ENCODE data around the gene C1QL2.

Gene C1QL2

DNA sequence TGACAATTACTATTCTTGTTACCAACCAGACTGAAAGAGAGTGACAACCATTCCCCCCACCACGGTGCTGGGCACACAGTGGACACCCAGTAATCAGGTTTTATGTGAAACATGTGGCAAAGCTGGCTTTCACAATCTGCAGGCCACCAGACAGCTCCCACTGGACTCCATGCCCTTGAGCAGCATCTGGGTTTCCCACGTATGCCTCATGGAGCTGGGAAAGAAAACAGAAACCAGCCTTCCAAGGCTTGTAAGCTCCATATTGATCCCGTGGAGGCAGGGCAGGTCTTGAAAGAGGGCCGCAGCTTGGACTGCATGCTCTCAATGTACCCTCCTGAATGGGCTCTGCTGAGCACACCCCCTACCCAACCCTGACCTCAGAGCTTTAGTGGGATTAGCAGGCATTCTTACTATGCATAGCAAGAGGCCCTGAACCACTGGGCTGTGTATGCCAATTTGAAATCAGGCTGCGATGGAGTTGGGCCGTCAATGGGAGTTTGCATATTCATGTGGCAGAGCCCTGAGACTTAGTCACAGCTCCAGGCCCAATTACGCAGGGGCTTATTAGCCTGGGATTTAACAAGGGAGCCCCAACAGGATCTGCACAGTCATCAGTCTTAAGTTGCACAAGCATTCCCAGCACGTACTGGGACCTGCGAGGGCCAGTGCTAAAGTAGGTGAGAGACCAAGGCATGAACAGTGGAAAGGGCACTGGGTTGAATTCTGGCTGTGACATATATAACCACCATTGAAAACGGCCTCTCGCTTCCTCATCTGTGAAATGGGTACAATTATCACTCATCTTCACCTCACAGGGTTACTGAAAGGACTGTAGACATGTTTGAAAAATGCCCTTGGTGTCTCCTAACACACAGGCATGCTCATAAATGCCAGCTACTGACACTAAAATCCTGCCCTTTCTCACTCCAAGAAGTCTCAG is 10.5 kb downstream of the C1QL2 start:
- DNase-seq (ENCODE audit: low read depth in 2 of 2), result no peak
- TF ChIP-seq, protein P1, sequence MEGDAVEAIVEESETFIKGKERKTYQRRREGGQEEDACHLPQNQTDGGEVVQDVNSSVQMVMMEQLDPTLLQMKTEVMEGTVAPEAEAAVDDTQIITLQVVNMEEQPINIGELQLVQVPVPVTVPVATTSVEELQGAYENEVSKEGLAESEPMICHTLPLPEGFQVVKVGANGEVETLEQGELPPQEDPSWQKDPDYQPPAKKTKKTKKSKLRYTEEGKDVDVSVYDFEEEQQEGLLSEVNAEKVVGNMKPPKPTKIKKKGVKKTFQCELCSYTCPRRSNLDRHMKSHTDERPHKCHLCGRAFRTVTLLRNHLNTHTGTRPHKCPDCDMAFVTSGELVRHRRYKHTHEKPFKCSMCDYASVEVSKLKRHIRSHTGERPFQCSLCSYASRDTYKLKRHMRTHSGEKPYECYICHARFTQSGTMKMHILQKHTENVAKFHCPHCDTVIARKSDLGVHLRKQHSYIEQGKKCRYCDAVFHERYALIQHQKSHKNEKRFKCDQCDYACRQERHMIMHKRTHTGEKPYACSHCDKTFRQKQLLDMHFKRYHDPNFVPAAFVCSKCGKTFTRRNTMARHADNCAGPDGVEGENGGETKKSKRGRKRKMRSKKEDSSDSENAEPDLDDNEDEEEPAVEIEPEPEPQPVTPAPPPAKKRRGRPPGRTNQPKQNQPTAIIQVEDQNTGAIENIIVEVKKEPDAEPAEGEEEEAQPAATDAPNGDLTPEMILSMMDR (IDR thresholded peaks at IDR 0.05; ENCODE audit: low read depth, low read length), result no peak
- no peak overlapping the region for H3K4me3 ChIP-seq (replicated peaks in 1 of 2; ENCODE audit: low read depth in 2 of 2, low read length in 2 of 2)

DNA sequence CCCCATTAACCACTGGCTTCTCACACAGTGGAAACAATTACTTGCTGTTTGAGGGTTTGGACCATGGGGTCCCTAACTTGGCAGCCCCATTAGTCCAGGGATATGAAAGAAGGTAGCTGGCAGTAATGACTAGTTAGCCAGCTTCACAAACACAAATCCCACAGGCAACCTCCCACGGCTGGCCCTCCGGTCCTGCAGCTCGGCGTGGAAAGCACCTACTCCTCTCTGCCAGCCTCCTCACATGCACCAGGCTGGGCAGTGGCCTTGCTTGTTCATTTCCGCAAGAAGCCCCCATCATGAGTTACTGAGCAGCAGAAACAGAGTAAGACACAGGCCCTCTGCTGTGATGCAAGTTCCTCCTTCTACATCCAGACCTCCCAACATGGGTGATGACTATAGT is 13.7 kb downstream of the C1QL2 start:
- no peak for DNase-seq (ENCODE audit: low read depth in 2 of 2)
- no peak overlapping the region for H3K4me3 ChIP-seq (replicated peaks in 1 of 2; ENCODE audit: low read depth in 2 of 2, low read length in 2 of 2)
- TF ChIP-seq, protein P1 (IDR thresholded peaks at IDR 0.05; ENCODE audit: low read depth, low read length), result no peak

DNA sequence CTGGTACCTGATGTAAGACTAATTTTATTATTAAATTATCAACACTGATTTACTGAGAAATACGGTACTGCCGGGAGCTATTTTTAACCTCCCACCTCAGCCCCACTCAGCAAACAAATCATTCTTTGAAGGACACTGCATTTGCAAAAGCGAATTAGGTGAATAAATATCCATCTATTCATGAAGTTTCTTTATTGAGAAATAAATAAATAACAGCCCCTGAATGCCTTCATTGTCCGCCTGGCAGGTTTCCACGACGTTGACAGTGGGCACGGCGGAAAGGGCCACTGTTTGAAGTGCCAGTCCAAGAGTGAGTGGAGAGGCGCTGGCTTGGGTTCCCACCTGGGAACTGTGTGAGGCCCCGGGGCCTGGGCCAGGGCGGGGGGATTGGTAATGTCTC is 15.7 kb downstream of the C1QL2 start:
- TF ChIP-seq, protein P1 (IDR thresholded peaks at IDR 0.05; ENCODE audit: low read depth, low read length), result no peak

DNA sequence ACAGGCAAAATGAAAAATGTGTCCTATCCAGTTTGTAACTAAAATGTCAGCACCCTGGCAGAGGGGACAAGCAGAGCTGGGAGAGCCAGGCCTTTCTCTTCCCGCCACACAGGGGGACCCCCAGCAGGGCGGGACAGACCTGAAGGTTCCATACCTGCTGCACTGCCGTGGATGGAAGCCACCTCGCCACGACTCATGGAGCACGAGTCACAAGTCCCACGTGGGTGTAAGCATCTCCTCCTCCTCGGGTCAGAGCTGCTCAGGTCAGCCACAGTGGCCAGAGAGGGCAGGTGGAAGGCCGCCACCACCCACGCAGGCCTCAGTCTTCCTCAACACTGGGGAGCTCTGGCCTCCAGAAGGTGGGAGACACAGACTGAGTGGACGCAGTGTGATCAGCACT is 21.0 kb downstream of the C1QL2 start:
- H3K4me3 ChIP-seq (replicated peaks in 1 of 2; ENCODE audit: low read depth in 2 of 2, low read length in 2 of 2), result no peak overlapping the region
- DNase-seq (ENCODE audit: low read depth in 2 of 2), result no peak
- TF ChIP-seq, protein P1 (IDR thresholded peaks at IDR 0.05; ENCODE audit: low read depth, low read length), result no peak

More for the DNA sequence above, 15.7 kb downstream of the C1QL2 start:
- no peak overlapping the region for H3K4me3 ChIP-seq (replicated peaks in 1 of 2; ENCODE audit: low read depth in 2 of 2, low read length in 2 of 2)
- DNase-seq (ENCODE audit: low read depth in 2 of 2), result no peak

DNA sequence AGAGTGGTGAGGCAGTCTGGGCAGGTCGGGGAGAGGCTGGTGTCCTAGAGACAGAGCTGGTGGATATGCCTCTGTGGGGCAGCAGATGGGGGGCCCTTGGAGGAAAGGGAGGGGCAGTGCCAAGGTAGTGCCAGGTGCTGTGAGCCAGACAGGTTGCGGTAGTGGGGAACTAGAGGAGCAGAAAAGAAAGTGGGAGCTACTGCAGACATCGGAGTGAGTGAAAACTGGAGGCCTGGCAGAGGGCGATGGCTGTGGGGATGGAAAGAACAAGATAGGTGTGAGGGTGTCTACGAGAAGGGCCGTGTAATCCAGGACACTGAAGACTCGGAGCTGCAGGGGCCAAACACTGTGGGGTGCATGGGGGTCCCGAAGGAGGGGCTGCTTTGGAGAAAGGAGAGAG is 21.7 kb downstream of the C1QL2 start:
- H3K4me3 ChIP-seq (replicated peaks in 1 of 2; ENCODE audit: low read depth in 2 of 2, low read length in 2 of 2), result no peak overlapping the region
- no peak for DNase-seq (ENCODE audit: low read depth in 2 of 2)
- TF ChIP-seq, protein P1 (IDR thresholded peaks at IDR 0.05; ENCODE audit: low read depth, low read length), result no peak

DNA sequence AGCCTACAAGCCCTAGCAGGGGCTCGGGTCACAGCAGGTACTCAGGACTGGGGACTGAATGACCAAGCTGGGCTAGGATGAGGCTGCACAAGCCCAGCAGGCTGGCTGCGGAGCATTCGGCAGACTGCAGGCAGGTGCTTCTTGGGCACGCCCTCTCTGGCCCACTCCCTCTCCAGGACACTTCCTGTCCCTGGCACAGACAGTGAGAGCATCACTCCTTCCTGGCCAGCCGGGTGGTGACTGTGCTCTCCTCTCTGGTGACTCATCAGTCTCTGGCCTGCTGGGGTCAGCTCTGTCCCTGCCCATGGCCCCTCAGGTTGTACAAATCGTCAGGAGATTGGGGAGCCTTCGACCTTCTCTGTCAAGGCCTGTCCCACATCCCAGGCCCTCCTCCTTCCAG is 22.5 kb downstream of the C1QL2 start:
- no peak overlapping the region for H3K4me3 ChIP-seq (replicated peaks in 1 of 2; ENCODE audit: low read depth in 2 of 2, low read length in 2 of 2)
- TF ChIP-seq, protein P1 (IDR thresholded peaks at IDR 0.05; ENCODE audit: low read depth, low read length), result no peak
- no peak for DNase-seq (ENCODE audit: low read depth in 2 of 2)
